A673 (cell line): Measurements from ENCODE around the gene CACNA2D3. TPM values are rescaled to one million over a fixed set of nuclear protein-coding genes. Genes with fewer than 3 reads are reported as not detected.

Experiments
- BruUV-seq: library from RNA; stranded (reverse); fragments of 400-500 nt; replicated peaks from 2 replicates; lab custom pipeline; 2021; lab: Mats Ljungman, UMichigan
- CTCF ChIA-PET: fragments of 300-600 bp; sonication (Branson Sonifier 250); formaldehyde crosslinking; loops from one replicate; lab custom pipeline; 2022; ENCODE audit warnings: antibody characterized with exemption; lab: Charles Lee
- POLR2A ChIA-PET: fragments of 300-600 bp; sonication (Branson Sonifier 250); formaldehyde crosslinking; loops from one replicate; lab custom pipeline; 2022; ENCODE audit warnings: antibody characterized with exemption; ENCODE audit not compliant: low non-redundant PET; lab: Charles Lee
- DNase-seq: peaks from one replicate; pipeline ENCODE4 v3.0.0-alpha.2; 2015; ENCODE audit warnings: low spot score
- H3K27ac ChIP-seq: fragments of 200-600 bp; sonication (generic); 2 replicates; pipeline ENCODE4 v1.5.1; 2016; ENCODE audit warnings: mixed run types, low read depth, mild to moderate bottlenecking, mixed read lengths, antibody characterized with exemption, low read length; ENCODE audit not compliant: poor library complexity, severe bottlenecking
- H3K27me3 ChIP-seq: fragments of 200-600 bp; sonication (generic); replicated peaks from 2 replicates; pipeline ENCODE4 v1.6.1; 2017; ENCODE audit warnings: mixed run types, low read depth, mild to moderate bottlenecking, mixed read lengths, antibody characterized with exemption, low read length; ENCODE audit not compliant: insufficient read depth, poor library complexity
- H3K36me3 ChIP-seq: fragments of 200-600 bp; sonication (generic); 2 replicates; pipeline ENCODE4 v1.6.1; 2016; ENCODE audit warnings: mixed run types, mild to moderate bottlenecking, mixed read lengths, antibody characterized with exemption, low read length; ENCODE audit not compliant: insufficient read depth, poor library complexity, severe bottlenecking
- H3K4me1 ChIP-seq: fragments of 200-600 bp; sonication (generic); 2 replicates; pipeline ENCODE4 v1.6.1; 2017; ENCODE audit warnings: mixed run types, mild to moderate bottlenecking, mixed read lengths, antibody characterized with exemption, low read length; ENCODE audit not compliant: insufficient read depth, poor library complexity, severe bottlenecking
- H3K4me3 ChIP-seq: fragments of 200-600 bp; sonication (generic); 2 replicates; pipeline ENCODE4 v1.5.1; 2016; ENCODE audit warnings: low read depth, mixed run types, mild to moderate bottlenecking, mixed read lengths, low read length; ENCODE audit not compliant: poor library complexity, severe bottlenecking
- H3K9me3 ChIP-seq: fragments of 200-600 bp; sonication (generic); 2 replicates; pipeline ENCODE4 v1.6.1; 2016; ENCODE audit warnings: mixed run types, low read depth, mild to moderate bottlenecking, mixed read lengths, antibody characterized with exemption, low read length; ENCODE audit not compliant: poor library complexity, severe bottlenecking
- CTCF ChIP-seq: fragments of 300-800, 200-600 bp; sonication (generic); conservative IDR thresholded peaks from 2 replicates; pipeline ENCODE4 v1.5.1; 2017; ENCODE audit warnings: low read depth, mild to moderate bottlenecking, antibody characterized with exemption, low read length, moderate library complexity, mixed read lengths
- EZH2 ChIP-seq: fragments of 200-600 bp; sonication (generic); IDR thresholded peaks from 2 replicates; pipeline ENCODE4 v1.6.1; 2017; ENCODE audit warnings: borderline replicate concordance, low read depth, mild to moderate bottlenecking, mixed read lengths, antibody characterized with exemption, low read length; ENCODE audit not compliant: poor library complexity, severe bottlenecking
- intact Hi-C: fragments of 100-400 bp; cut with micrococcal nuclease; formaldehyde crosslinking; loops from one replicate; pipeline ENCODE4 v1.10.0; 2022; ENCODE audit not compliant: unreplicated experiment
- total RNA-seq: library from RNA; stranded (reverse); gene quantifications from 2 replicates; pipeline ENCODE4 v1.2.3, GENCODE V29; 2021

CACNA2D3 gene
- total RNA-seq, 1 experiment from 2014 or later = not detected

GRCh38 chr3:54547051-54547450 is 424.7 kb downstream of the CACNA2D3 start:
- intact Hi-C loops = no loop called here
- Histone ChIP-seq H3K4me3 (no peak overlapping the region), H3K27ac (no peak overlapping the region), H3K36me3 (no peaks in the 10 kb centered on the region), H3K9me3 (no peaks in the 10 kb centered on the region), H3K27me3 (no peaks in the 10 kb centered on the region), H3K4me1 (no peaks in the 10 kb centered on the region)
- POLR2A ChIA-PET = no interaction called here
- CTCF ChIA-PET = no interaction called here
- TF ChIP-seq CTCF (no peak), EZH2 (no peak)
- DNase-seq = no peak
- BruUV-seq = no TSS peak

GRCh38 chr3:54547846-54548245 is 425.5 kb downstream of the CACNA2D3 start:
- Histone ChIP-seq H3K9me3 (no peaks in the 10 kb centered on the region), H3K4me3 (no peak overlapping the region), H3K27me3 (no peaks in the 10 kb centered on the region), H3K4me1 (no peaks in the 10 kb centered on the region), H3K36me3 (no peaks in the 10 kb centered on the region), H3K27ac (no peak overlapping the region)
- no peak for TF ChIP-seq CTCF
- no peak for TF ChIP-seq EZH2
- intact Hi-C loops = no loop called here
- CTCF ChIA-PET = no interaction called here
- DNase-seq = no peak
- BruUV-seq = no TSS peak
- POLR2A ChIA-PET = no interaction called here

GRCh38 chr3:54549607-54550220 is 427.4 kb downstream of the CACNA2D3 start:
- ChIA-PET POLR2A (interaction anchor here (0.7 kb wide), 1 partner anchor 342 kb away, joined by 5 read pairs; no protein-coding TSS in a partner anchor), CTCF (no interaction called here)
- no peak overlapping the region for H3K4me3 ChIP-seq
- H3K9me3 ChIP-seq = no peaks in the 10 kb centered on the region
- H3K27me3 ChIP-seq = no peaks in the 10 kb centered on the region
- TF ChIP-seq EZH2 (no peak), CTCF (no peak)
- no peaks in the 10 kb centered on the region for H3K36me3 ChIP-seq
- no TSS peak for BruUV-seq
- H3K27ac ChIP-seq = no peak overlapping the region
- intact Hi-C loops = no loop called here
- H3K4me1 ChIP-seq = no peaks in the 10 kb centered on the region
- DNase-seq = no peak
